ENCODE measurements around the gene DOCK1.

- TF ChIP-seq, protein P1, sequence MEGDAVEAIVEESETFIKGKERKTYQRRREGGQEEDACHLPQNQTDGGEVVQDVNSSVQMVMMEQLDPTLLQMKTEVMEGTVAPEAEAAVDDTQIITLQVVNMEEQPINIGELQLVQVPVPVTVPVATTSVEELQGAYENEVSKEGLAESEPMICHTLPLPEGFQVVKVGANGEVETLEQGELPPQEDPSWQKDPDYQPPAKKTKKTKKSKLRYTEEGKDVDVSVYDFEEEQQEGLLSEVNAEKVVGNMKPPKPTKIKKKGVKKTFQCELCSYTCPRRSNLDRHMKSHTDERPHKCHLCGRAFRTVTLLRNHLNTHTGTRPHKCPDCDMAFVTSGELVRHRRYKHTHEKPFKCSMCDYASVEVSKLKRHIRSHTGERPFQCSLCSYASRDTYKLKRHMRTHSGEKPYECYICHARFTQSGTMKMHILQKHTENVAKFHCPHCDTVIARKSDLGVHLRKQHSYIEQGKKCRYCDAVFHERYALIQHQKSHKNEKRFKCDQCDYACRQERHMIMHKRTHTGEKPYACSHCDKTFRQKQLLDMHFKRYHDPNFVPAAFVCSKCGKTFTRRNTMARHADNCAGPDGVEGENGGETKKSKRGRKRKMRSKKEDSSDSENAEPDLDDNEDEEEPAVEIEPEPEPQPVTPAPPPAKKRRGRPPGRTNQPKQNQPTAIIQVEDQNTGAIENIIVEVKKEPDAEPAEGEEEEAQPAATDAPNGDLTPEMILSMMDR (IDR thresholded peaks at IDR 0.05): no peak
- no peak for TF ChIP-seq POLR2A (IDR thresholded peaks at IDR 0.05)
These were observed 246.3 kb downstream of the DOCK1 start for GRCh38 chr10:127151541-127151940.
